HG03457 (cell line): ENCODE results near the gene THSD4.

Experiments
- ATAC-seq: cut with Tn5 transposase; IDR thresholded peaks from one replicate; pipeline ENCODE4 v1.9.1; 2021; ENCODE audit warnings: moderate number of reproducible peaks; ENCODE audit not compliant: unreplicated experiment

The THSD4 gene

GRCh38 chr15:71508081-71508682 is 392.9 kb downstream of the THSD4 start:
- no peak for ATAC-seq

GRCh38 chr15:71509139-71509538 is 393.9 kb downstream of the THSD4 start:
- no peak for ATAC-seq

- no peak for ATAC-seq
Observed at GRCh38 chr15:71510763-71511162, 395.5 kb downstream of the THSD4 start.

- ATAC-seq: no peak
Observed at GRCh38 chr15:71511796-71512681, 396.8 kb downstream of the THSD4 start.

- ATAC-seq: no peak
Observed at GRCh38 chr15:71512682-71513006, 397.4 kb downstream of the THSD4 start.

GRCh38 chr15:71515375-71516186 is 400.3 kb downstream of the THSD4 start:
- ATAC-seq: no peak

- no peak for ATAC-seq
Observed at GRCh38 chr15:71517751-71518150, 402.5 kb downstream of the THSD4 start.

GRCh38 chr15:71518661-71519060 is 403.4 kb downstream of the THSD4 start:
- no peak for ATAC-seq

- no peak for ATAC-seq
Observed at GRCh38 chr15:71526060-71526820, 411.0 kb downstream of the THSD4 start.

GRCh38 chr15:71529361-71529760 is 414.1 kb downstream of the THSD4 start:
- ATAC-seq: no peak

- no peak for ATAC-seq
Observed at GRCh38 chr15:71530116-71530515, 414.8 kb downstream of the THSD4 start.

- no peak for ATAC-seq
Observed at GRCh38 chr15:71532994-71533393, 417.7 kb downstream of the THSD4 start.

GRCh38 chr15:71538181-71538580 is 422.9 kb downstream of the THSD4 start:
- ATAC-seq: no peak

- ATAC-seq: no peak
Observed at GRCh38 chr15:71541746-71542145, 426.5 kb downstream of the THSD4 start.

GRCh38 chr15:71542836-71543235 is 427.6 kb downstream of the THSD4 start:
- no peak for ATAC-seq

GRCh38 chr15:71543413-71543812 is 428.1 kb downstream of the THSD4 start:
- ATAC-seq: no peak

- ATAC-seq: no peak
Observed at GRCh38 chr15:71545223-71545760, 430.0 kb downstream of the THSD4 start.

GRCh38 chr15:71545923-71546322 is 430.7 kb downstream of the THSD4 start:
- no peak for ATAC-seq

GRCh38 chr15:71547011-71547410 is 431.7 kb downstream of the THSD4 start:
- no peak for ATAC-seq

GRCh38 chr15:71548401-71548807 is 433.1 kb downstream of the THSD4 start:
- no peak for ATAC-seq

GRCh38 chr15:71549091-71549490 is 433.8 kb downstream of the THSD4 start:
- ATAC-seq: no peak
